Measurements from ENCODE around the gene METRNL.
"Not testable (repeated sequence)": the region's sequence is repeated elsewhere in the genome, so short reads cannot be mapped to it uniquely, and the experiment has no call there.

METRNL gene

DNA sequence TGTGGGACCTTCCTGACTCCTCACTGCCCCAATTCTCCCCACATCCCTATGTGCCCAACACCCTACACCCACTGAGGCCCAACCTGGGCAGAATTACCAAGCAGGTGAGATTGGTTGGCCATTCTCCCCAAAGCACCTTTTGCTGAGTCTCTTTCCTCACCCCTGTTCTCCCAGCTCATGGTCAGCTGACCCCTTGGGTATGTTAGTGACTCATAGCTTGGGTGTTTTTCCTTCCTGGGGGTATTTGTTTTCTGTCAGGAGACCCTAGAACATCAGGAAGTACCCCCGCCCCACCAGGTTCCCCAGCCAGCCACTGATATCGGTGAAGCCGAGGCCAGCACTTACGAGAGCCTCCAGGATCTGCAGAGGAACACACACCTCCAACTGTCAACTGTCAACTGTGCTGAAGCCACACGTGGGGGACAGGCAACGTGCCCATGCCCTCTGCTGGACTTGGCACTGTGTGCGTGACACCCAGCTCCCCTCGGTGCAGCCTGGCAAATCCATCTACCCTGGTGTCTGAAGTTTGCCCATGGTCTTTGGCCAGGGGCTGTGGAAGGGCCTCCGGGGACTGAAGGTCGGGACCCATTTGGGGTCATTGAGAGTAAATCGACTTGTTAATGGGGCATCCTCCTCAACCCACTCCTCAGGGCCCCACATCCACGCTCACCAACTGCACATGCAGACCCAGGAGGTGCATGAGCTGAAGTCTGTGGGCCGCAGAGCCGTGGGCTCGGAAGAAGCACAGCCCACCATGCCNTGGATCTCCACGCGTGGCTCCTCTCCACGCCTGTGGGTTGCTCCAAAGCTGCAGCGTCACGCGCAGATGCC, 53.1 kb downstream of the METRNL start:
- DNase-seq = peak in 1 of 2 donors; percentile 51
- Histone ChIP-seq H3K9me3 (no peaks in the 10 kb centered on the region), H3K27me3 (no peaks in the 10 kb centered on the region), H3K4me3 (no peak overlapping the region), H3K36me3 (no peaks in the 10 kb centered on the region), H3K4me1 (no peaks in the 10 kb centered on the region), H3K27ac (no peak overlapping the region)
- intact Hi-C loops (cut with DNase I; ENCODE audit: low total_unique reads) = no loop called here
- TF ChIP-seq, protein P1, sequence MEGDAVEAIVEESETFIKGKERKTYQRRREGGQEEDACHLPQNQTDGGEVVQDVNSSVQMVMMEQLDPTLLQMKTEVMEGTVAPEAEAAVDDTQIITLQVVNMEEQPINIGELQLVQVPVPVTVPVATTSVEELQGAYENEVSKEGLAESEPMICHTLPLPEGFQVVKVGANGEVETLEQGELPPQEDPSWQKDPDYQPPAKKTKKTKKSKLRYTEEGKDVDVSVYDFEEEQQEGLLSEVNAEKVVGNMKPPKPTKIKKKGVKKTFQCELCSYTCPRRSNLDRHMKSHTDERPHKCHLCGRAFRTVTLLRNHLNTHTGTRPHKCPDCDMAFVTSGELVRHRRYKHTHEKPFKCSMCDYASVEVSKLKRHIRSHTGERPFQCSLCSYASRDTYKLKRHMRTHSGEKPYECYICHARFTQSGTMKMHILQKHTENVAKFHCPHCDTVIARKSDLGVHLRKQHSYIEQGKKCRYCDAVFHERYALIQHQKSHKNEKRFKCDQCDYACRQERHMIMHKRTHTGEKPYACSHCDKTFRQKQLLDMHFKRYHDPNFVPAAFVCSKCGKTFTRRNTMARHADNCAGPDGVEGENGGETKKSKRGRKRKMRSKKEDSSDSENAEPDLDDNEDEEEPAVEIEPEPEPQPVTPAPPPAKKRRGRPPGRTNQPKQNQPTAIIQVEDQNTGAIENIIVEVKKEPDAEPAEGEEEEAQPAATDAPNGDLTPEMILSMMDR (IDR thresholded peaks at IDR 0.05) = no peak

DNA sequence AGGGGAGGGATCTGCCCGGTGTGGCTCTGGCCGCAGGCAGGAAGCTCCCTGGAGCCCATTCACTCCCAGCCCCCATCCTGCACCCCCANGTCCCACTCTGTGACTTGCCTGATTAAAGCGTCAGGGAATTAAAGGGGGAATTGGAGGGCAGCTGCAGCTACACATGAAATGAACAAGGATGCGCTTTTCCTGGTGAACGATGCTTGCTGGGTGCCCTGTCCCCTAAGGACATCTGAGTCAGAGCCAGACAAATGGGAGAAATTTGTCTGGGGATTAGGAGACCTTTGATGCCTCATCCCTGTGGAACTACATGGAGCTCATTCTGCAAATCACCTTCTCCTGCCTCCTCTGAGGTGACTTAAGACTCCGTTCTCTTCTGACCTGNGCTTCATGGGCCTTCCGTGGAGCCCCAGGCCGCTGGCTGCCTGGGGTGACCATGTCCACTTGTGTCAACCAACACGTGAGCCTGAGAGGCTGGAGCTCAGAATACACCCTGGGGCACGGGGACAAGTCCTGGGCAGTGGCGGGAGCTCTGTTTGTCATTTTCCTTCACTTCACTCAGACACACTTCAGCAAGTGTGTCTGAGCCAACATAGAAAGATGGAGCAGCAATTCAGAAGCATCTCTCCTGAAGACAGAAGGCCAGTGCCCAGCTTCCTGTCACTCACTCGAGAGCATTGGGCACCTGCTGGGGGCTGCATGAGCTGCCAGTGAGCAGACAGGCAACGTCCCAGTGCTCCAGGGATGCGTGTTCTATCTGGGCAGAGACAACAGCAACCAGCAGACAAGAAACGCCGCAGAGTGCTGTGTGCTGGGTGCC, 54.1 kb downstream of the METRNL start:
- H3K9me3 ChIP-seq = no peaks in the 10 kb centered on the region
- peak in 1 of 2 donors; percentile 39 for DNase-seq
- no peaks in the 10 kb centered on the region for H3K36me3 ChIP-seq
- TF ChIP-seq, protein P1 (IDR thresholded peaks at IDR 0.05) = no peak
- no peaks in the 10 kb centered on the region for H3K4me1 ChIP-seq
- no peaks in the 10 kb centered on the region for H3K27me3 ChIP-seq
- intact Hi-C loops (cut with DNase I; ENCODE audit: low total_unique reads) = no loop called here
- no peak overlapping the region for H3K27ac ChIP-seq
- H3K4me3 ChIP-seq = no peak overlapping the region

DNA sequence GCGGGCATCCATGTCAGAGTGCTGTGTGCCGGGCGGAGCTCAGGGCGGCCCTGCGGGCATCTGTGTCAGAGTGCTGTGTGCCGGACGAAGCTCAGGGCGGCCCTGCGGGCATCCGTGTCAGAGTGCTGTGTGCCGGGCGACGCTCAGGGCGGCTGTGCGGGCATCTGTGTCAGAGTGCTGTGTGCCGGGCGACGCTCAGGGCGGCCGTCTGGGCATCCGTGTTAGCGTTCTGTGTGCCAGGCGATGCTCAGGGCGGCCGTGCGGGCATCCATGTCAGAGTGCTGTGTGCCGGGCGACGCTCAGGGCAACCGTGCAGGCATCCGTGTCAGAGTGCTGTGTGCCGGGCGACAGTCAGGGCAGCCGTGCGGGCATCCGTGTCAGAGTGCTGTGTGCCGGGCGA, 55.0 kb downstream of the METRNL start:
- H3K36me3 ChIP-seq; DNase-seq; H3K4me1 ChIP-seq; H3K27me3 ChIP-seq; H3K9me3 ChIP-seq; H3K27ac ChIP-seq; H3K4me3 ChIP-seq; intact Hi-C loops (cut with DNase I; ENCODE audit: low total_unique reads): not testable (repeated sequence)

DNA sequence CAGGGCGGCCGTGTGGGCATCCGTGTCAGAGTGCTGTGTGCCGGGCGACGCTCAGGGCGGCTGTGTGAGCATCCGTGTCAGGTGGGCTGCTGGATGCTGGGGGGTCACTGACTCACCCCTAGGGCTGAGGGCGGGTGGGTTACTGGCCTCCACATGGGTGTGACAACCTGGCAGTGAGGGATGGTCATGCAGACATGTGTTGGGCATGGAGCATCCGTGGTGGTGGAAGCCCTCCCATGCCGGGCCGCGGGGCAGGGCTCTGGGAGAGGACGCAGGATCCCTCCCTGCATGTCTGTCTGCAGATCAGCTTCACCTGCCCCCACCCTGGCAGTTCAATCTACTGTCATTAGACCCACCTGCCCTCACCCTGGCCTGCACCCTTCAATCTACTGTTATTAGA, 56.3 kb downstream of the METRNL start:
- peak in 1 of 2 donors; percentile 42 for DNase-seq
- H3K27me3 ChIP-seq = no peaks in the 10 kb centered on the region
- intact Hi-C loops (cut with DNase I; ENCODE audit: low total_unique reads) = no loop called here

DNA sequence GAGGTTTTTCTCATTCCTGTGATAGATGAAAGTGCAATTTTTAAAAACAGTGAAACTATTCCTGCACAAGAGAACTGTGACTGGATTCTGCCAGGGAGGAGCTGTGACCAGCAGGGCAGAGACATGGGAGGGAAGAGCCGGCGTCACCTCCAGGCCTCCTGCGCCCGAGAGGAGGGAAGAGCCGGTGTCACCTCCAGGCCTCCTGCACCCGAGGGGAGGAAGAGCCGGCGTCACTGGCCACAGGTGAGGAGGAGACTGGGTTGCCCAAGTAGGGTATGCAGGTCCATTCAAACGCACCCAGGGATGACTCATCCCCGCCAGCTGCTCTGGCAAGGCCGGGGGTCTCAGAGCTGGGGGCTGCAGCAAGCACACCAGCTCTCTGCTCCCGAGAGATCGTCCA, 56.7 kb downstream of the METRNL start:
- no peaks in the 10 kb centered on the region for H3K4me1 ChIP-seq
- no peaks in the 10 kb centered on the region for H3K9me3 ChIP-seq
- H3K4me3 ChIP-seq = no peak overlapping the region
- intact Hi-C loops (cut with DNase I; ENCODE audit: low total_unique reads) = no loop called here
- TF ChIP-seq, protein P1 (IDR thresholded peaks at IDR 0.05) = no peak
- no peaks in the 10 kb centered on the region for H3K36me3 ChIP-seq
- H3K27me3 ChIP-seq = no peaks in the 10 kb centered on the region
- no peak overlapping the region for H3K27ac ChIP-seq
- peak in 1 of 2 donors; percentile 19 for DNase-seq

More for the DNA sequence above, 56.3 kb downstream of the METRNL start:
- H3K9me3 ChIP-seq = no peaks in the 10 kb centered on the region
- no peaks in the 10 kb centered on the region for H3K4me1 ChIP-seq
- H3K27ac ChIP-seq = no peak overlapping the region
- no peaks in the 10 kb centered on the region for H3K36me3 ChIP-seq
- TF ChIP-seq, protein P1 (IDR thresholded peaks at IDR 0.05) = no peak
- no peak overlapping the region for H3K4me3 ChIP-seq

DNA sequence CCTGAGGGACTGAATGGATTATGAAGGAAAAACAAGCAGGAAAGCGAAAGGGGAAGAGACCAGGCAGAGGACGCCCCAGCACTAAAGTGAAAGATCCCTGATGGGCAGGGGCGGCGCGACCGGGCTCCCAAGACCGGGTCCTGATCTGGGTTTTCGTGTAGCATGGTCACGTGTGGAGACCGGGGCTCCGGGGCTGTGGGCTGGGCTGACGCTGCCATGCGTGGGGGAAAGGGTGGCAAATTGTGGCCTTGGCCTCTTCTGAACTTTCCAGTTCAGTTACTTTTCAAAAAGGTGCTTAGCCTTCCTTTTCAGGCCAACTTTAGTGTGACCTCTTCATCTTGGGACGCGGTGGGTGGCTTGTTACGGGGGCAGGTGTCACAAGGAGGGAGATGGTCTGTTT, 57.5 kb downstream of the METRNL start:
- Histone ChIP-seq H3K36me3 (no peaks in the 10 kb centered on the region), H3K27me3 (no peaks in the 10 kb centered on the region), H3K9me3 (no peaks in the 10 kb centered on the region), H3K27ac (no peak overlapping the region), H3K4me3 (no peak overlapping the region), H3K4me1 (no peaks in the 10 kb centered on the region)
- TF ChIP-seq, protein P1 (IDR thresholded peaks at IDR 0.05) = no peak
- intact Hi-C loops (cut with DNase I; ENCODE audit: low total_unique reads) = no loop called here
- peak in 1 of 2 donors; percentile 54 for DNase-seq

All from tibial artery (tissue), 4 donors.